Measurements from ENCODE around the gene NRP2.

The NRP2 gene

DNA sequence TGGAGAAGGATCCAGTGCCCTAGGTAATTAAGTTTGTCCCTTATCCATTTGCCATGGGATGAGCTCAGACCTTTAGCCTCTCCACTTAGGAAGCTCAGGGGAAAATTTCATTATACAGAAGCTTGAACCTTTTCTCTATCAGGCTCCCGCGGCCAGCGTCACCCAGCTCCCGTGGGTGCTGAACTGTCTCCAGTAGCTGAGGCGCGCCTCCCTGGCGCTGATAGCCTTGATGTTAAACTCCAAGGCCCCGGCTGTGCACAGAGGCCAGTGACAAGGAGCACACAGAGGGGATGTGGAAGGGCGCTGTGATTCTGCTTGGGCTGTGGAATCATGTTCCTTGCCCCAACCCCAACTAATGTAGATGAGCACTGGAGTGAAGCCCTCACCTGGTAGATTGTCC, 50.8 kb downstream of the NRP2 start:
- TF ChIP-seq, protein P1, sequence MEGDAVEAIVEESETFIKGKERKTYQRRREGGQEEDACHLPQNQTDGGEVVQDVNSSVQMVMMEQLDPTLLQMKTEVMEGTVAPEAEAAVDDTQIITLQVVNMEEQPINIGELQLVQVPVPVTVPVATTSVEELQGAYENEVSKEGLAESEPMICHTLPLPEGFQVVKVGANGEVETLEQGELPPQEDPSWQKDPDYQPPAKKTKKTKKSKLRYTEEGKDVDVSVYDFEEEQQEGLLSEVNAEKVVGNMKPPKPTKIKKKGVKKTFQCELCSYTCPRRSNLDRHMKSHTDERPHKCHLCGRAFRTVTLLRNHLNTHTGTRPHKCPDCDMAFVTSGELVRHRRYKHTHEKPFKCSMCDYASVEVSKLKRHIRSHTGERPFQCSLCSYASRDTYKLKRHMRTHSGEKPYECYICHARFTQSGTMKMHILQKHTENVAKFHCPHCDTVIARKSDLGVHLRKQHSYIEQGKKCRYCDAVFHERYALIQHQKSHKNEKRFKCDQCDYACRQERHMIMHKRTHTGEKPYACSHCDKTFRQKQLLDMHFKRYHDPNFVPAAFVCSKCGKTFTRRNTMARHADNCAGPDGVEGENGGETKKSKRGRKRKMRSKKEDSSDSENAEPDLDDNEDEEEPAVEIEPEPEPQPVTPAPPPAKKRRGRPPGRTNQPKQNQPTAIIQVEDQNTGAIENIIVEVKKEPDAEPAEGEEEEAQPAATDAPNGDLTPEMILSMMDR (IDR thresholded peaks at IDR 0.05): no peak
- no peak overlapping the region for H3K27ac ChIP-seq
- H3K4me3 ChIP-seq (ENCODE audit: low read depth in 1 of 2, low read length in 1 of 2): no peak overlapping the region
- H3K36me3 ChIP-seq: no peaks in the 10 kb centered on the region
- no peaks in the 10 kb centered on the region for H3K9me3 ChIP-seq
- H3K4me1 ChIP-seq (ENCODE audit: control insufficient read depth in 1 of 2, insufficient read depth in 1 of 2, low read depth in 1 of 2, low read length in 1 of 2): no peaks in the 10 kb centered on the region
- no peaks in the 10 kb centered on the region for H3K27me3 ChIP-seq

DNA sequence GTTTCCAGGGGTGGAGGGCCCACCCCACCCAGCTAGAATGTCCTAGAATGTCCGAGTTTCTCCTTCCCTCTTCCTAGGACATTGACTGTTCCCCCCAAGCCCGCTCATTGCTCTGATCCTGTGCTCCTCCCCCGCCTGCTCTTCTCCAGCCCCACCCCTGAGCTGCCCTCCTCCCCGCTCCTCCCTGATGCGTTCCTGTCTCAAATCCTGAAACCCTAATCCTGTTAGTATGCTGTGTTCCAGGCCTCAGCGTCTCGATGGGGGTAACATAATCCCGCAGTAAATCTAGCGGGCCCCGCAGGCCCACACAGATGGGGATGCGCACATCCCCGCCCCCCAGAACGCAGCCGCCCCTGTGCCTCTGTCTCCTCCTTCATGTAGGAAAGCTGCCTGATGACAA, 51.3 kb downstream of the NRP2 start:
- TF ChIP-seq, protein P1 (IDR thresholded peaks at IDR 0.05): no peak
- no peak overlapping the region for H3K4me3 ChIP-seq (ENCODE audit: low read depth in 1 of 2, low read length in 1 of 2)
- no peaks in the 10 kb centered on the region for H3K27me3 ChIP-seq
- H3K9me3 ChIP-seq: no peaks in the 10 kb centered on the region
- no peaks in the 10 kb centered on the region for H3K4me1 ChIP-seq (ENCODE audit: control insufficient read depth in 1 of 2, insufficient read depth in 1 of 2, low read depth in 1 of 2, low read length in 1 of 2)
- no peak overlapping the region for H3K27ac ChIP-seq
- no peaks in the 10 kb centered on the region for H3K36me3 ChIP-seq

DNA sequence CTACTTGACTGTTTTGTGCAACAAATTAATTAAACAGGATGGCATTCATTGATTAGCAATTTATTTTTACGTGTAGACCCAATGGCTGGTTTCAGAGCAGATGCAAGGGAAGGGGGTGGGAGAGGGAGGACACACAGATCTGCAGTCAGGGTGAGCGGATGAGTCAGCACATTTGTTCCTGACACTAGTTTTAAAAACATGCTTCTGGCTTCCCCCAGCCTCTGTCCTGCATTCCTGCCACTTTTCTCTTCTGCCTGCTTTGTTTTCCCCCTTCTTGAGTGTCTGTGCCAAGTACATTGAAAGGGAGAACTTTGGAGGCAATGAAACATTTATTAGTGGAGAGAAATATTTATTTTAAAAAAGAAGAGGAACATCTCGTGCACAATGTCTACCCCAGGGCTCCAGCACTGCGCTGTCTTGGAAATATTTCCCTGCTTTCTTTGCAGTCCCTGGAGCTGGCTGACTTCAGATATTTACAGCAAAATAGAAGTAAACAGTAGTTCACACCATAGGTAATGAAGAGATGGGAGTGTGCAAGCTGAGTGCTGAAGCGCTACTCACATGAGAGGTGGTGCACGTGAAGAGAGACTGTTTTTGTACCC, 52.2 kb downstream of the NRP2 start:
- Histone ChIP-seq H3K27ac (no peak overlapping the region), H3K4me3 (ENCODE audit: low read depth in 1 of 2, low read length in 1 of 2) (no peak overlapping the region), H3K4me1 (ENCODE audit: control insufficient read depth in 1 of 2, insufficient read depth in 1 of 2, low read depth in 1 of 2, low read length in 1 of 2) (no peaks in the 10 kb centered on the region), H3K27me3 (no peaks in the 10 kb centered on the region), H3K36me3 (no peaks in the 10 kb centered on the region), H3K9me3 (no peaks in the 10 kb centered on the region)
- TF ChIP-seq, protein P1 (IDR thresholded peaks at IDR 0.05): no peak

DNA sequence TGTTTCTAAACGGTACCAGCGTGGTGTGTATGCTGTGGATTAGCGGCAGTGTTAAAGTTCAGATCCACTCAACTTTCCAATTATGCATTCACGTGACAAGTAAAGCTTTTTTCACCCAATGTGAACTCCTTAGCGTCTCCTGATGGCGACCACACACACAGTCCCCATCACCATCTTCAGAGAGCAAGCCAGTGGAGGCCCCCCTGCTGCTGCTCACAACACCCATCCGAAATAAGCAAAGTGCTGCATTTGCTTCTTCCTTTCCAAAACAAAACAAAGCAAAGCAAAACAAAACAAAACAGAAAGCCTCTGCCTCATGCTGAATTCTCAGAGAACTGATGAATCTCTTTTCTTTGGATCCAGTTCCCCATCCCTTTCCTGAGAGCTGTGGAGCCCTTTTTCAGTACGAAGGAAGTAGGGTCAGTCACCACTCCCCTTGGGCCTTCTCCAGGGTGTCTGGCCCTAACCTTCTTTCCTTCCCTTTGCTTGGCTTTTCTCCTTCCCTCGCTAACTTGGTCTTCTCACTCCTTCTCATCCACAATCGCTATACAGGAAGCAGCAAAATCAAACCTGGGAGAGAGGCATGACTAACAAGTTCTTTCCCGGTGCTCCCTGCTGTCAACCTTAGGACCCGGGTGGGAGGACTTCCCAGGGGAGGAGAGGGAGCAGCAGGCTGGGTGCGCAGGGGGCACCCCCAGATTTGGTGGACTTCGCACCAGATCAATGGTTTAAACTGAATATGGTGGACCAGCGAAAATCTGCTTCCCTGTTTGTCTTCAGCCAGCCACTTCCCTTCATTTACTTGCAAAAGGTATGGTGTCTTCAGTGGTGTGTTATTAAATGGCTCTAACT, 56.0 kb downstream of the NRP2 start:
- Histone ChIP-seq H3K27me3 (no peaks in the 10 kb centered on the region), H3K4me3 (ENCODE audit: low read depth in 1 of 2, low read length in 1 of 2) (no peak overlapping the region), H3K27ac (no peak overlapping the region), H3K4me1 (ENCODE audit: control insufficient read depth in 1 of 2, insufficient read depth in 1 of 2, low read depth in 1 of 2, low read length in 1 of 2) (no peaks in the 10 kb centered on the region), H3K9me3 (no peaks in the 10 kb centered on the region), H3K36me3 (no peaks in the 10 kb centered on the region)
- TF ChIP-seq, protein P1 (IDR thresholded peaks at IDR 0.05): no peak

DNA sequence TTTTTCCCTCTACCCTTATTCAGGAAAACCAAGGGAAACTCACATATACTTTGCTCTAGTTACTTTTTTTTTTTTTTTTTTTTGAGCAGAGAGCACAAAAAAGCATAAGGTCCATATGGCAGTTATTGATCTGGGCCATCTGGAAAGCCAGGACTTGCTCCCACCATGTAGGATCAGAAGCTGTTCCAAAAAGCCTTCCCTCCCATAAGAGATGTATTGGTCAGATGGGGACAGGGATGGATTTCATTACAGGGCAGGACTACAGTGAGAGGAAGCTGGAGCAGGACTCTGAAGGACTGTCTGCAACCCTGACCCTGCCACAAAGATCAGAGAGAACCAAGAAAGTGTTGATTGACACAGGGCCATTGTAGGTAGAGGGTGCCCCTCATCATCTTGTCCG, 57.3 kb downstream of the NRP2 start:
- TF ChIP-seq, protein P1 (IDR thresholded peaks at IDR 0.05): no peak
- Histone ChIP-seq H3K27ac (no peak overlapping the region), H3K4me3 (ENCODE audit: low read depth in 1 of 2, low read length in 1 of 2) (no peak overlapping the region), H3K9me3 (no peaks in the 10 kb centered on the region), H3K4me1 (ENCODE audit: control insufficient read depth in 1 of 2, insufficient read depth in 1 of 2, low read depth in 1 of 2, low read length in 1 of 2) (no peaks in the 10 kb centered on the region), H3K27me3 (no peaks in the 10 kb centered on the region), H3K36me3 (no peaks in the 10 kb centered on the region)
